Urothelium cell line (cell line): ENCODE data around the gene NEMP2.
A peak's percentile ranks its signal among the peaks of the same experiment; 100 is the strongest.

ENCODE experiments used
- DNase-seq: peaks from one replicate; pipeline ENCODE4 v3.0.0; 2011; ENCODE audit warnings: low spot score, mixed read lengths
- FAIRE-seq: peaks from 2 replicates; lab custom pipeline; 2011; peaks lifted over from hg19 to GRCh38; lab: Jason Lieb, UNC

The NEMP2 gene

GRCh38 chr2:190534310-190535120 is at the start of gene NEMP2:
Gene NEMP2, minus strand, starts transcription at chr2:190534722. Its CDS starts 67 bp downstream, at chr2:190534655.
- DNase-seq, result peak; percentile 90
- no peak for FAIRE-seq

- FAIRE-seq (no peak), DNase-seq (no peak)
Measured at GRCh38 chr2:190583507-190584337, 49.2 kb upstream of the NEMP2 start.

DNA sequence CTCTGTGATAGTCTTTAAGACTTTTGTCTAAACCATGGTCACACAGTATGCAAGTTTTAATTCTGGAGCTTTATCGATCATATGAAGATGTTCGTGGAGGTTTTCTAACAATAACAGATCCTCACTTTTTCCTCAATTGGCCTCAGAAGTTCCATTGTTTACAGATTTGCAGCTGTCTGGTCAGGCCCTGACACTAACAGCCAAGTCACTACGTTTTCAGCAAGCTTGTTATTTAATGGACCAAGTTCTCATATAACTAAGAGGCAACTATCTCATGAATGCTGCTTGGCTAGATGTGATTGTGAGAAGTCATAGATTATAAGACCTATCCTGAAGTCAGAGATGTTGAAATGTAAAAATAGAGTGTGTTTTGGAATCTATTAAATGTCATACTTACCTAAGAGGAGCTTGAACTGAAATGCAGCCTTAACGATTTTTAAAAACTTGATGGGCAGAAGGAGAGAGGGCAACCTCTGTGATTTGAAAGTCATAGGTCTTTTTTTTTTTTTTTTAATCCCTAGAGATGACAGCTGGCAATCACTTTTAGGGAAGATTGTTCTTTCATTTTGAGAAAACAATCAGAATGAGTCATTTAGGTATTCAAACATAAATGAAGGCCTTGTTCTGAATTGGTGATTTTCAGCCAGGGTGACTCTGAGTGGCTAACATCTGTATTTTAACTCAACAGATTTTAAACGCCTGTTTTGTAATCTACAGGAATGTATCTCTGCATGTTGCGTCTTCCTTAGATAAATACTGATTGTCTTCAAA is 48.4 kb upstream of the NEMP2 start:
- DNase-seq, result no peak
- FAIRE-seq, result no peak

GRCh38 chr2:190582019-190582418 is 47.5 kb upstream of the NEMP2 start:
- DNase-seq (no peak), FAIRE-seq (no peak)

- DNase-seq, result no peak
- no peak for FAIRE-seq
Measured at GRCh38 chr2:190579915-190580846, 45.7 kb upstream of the NEMP2 start.

GRCh38 chr2:190579058-190579410 is 44.5 kb upstream of the NEMP2 start:
- DNase-seq (no peak), FAIRE-seq (no peak)

DNA sequence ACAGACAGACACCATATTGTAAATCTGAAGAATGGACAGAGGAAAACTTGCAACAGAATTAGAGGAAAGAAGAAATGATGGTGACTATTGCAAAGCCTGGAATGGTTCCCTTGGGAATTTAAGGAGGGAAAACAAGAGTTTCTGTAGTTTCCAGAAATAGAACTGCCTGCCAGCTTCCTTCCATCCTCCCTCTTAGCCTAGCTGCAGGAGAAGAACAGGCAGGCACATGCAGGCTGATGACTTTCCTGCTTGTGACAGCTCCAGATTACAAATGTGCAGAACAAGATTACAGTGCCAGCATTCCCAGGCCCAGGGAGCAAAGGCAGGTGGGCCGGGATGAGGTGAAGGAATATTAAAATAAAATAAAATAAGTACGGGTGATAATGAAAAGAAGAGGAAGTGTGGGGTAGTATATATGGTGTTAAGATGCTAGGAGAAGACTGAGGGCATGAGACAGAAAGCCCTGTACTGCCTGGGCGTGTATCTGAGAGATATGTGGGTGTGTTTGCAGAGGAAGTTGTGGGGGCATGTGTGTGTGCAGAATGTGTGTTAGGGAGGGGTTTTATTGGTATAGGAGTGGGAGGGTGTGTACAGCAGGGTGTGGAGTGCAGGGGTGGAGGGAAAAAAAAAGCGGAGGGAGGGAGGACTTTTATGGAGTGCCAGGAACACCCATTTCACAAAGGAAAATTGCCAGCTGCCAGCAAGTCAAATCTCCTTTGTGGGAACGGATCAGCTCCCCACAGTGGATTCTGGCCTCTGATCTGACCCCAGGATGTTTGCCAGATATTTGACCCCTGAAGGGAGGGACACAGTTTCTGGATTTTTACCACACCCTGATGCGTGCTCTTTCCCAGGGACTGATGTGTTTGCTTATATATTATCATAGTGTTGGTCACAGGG is 43.9 kb upstream of the NEMP2 start:
- DNase-seq (peak; percentile 55), FAIRE-seq (no peak)

DNA sequence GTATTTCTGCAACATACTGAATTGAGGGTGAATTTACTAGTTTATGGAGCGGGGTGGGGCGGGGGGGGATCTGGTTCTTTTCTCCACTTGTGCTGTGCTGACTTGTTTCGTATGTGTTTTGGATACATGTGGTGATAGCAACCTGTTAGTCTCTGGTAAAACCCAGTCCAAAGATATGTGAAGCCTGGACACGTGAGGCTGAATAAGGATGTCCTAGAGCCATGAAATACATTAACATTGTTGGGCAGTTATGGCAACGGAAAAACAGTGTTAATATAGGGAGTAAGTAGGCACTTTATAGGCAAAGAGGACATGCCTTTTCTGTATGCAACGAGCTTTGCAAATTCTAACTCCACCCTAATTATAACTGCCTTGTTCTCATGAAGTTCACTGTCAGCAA is 42.1 kb upstream of the NEMP2 start:
- FAIRE-seq (no peak), DNase-seq (no peak)

DNA sequence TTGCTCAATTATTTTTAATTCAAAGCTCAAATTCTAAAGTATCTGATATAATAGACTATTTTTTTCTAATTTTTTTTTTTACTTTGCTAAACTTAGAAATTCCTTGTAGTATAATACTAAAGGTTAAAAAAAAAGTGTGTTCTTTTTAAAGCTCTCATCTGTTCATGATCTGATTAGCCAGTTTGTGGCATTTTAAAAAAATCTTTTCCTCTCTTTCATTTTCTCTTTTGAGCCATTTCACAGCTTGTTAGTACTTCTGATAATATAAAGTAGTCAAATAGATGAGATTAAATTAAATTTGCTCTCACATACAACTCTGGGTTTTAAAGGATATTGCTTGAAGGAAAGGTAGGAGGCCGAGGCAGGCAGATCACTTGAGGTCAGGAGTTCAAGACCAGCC is 40.7 kb upstream of the NEMP2 start:
- FAIRE-seq (no peak), DNase-seq (no peak)

DNA sequence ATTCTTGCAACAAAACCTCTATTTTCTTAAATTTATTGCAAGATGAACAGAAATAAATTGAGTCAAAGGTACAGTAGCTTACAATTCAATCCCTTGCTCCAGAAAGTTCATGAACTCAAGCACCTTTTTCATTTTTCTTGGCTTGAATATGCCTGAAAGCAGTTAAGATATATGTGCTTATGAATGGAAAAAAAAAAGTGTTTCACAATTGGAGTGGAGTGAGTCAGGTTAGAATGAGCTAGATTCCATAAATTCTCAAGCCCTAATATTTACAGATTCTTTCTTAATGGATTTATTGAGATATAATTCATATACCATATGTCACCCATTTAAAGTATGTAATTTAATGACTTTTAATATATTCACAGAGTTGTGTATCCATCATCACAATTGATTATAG is 39.6 kb upstream of the NEMP2 start:
- FAIRE-seq, result no peak
- DNase-seq, result no peak

GRCh38 chr2:190572246-190572645 is 37.7 kb upstream of the NEMP2 start:
- DNase-seq (no peak), FAIRE-seq (no peak)

DNA sequence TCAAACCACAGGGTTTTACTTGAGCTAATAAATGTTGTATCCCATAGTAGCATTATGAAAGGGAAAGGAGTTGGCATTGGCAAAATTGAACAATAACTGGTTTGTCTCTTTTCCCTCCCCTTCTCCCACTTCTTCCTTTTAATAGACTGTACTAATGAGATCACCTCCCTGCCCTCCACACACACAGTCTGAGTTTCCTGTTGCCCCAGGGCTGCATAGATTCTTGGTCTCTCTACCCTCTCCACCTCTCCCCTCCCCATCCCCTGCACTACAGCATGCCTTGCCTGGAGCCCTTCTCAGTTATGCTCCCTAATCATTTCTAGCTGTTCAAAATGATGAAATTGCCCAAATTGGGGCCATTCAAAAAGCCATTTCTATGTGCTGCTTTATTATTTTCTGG is 37.2 kb upstream of the NEMP2 start:
- no peak for FAIRE-seq

GRCh38 chr2:190570871-190571270 is 36.3 kb upstream of the NEMP2 start:
- DNase-seq (no peak), FAIRE-seq (no peak)

More for the DNA sequence above, 37.2 kb upstream of the NEMP2 start:
- DNase-seq, result peak; percentile 30

GRCh38 chr2:190569994-190570755 is 35.7 kb upstream of the NEMP2 start:
- no peak for FAIRE-seq
- no peak for DNase-seq

DNA sequence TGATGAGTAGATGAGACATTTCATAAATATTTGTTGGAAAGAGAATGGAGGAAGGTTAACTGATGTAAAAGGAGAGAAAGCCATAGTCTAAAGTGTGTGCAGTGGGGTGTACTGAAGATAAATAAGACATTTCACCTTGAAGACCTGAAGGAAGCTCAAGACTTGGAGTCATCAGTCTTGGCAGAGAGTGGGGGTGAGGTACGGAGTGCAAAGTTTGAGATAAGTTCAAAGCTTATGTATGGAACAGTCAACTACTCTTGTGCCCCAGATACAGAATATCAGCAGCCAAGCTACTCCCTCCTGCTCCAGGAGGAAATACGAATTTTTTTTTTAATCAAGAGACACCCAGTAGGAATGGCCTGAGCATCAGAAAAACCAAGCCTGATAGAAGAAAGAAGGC is 30.3 kb upstream of the NEMP2 start:
- FAIRE-seq (no peak), DNase-seq (no peak)

GRCh38 chr2:190563646-190564045 is 29.1 kb upstream of the NEMP2 start:
- FAIRE-seq, result no peak
- DNase-seq, result no peak

GRCh38 chr2:190563109-190563508 is 28.6 kb upstream of the NEMP2 start:
- DNase-seq (peak; percentile 36), FAIRE-seq (peak; percentile 42)

DNA sequence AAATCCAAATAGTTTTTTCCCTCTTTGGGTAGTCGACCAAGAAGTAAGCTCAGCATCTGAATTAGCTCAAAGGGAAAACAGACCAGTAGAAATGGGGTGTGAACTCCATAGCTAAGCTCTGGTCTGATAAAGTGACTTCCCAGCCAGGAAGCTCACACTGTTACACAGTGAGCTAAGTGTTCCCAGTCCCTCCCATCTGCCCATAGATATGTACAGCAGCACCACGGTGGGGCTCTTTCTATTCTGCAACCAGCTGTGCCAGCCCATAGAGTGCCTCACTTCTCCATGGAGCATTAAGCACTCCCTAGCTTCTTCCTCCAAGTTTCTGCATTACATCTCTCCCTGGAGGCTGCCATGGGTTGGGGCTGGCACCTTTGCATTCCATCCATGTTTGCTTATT is 27.6 kb upstream of the NEMP2 start:
- DNase-seq, result no peak
- no peak for FAIRE-seq

GRCh38 chr2:190561094-190561493 is 26.6 kb upstream of the NEMP2 start:
- FAIRE-seq, result no peak
- DNase-seq, result no peak
